Neural crest cell (in vitro differentiated cells): ENCODE data around the gene NR3C2. TPM values are rescaled to one million over a fixed set of nuclear protein-coding genes. Genes with fewer than 3 reads are reported as not detected.

Experiments used
- DNase-seq: peaks from one replicate; pipeline ENCODE4 v3.0.0; 2021; ENCODE audit warnings: low read depth, mixed read lengths, low spot score
- H3K27ac Mint-ChIP-seq: one replicate; pipeline ENCODE4 v1.8.0; 2021; ENCODE audit warnings: mild to moderate bottlenecking, mixed read lengths; ENCODE audit not compliant: unreplicated experiment
- H3K27me3 Mint-ChIP-seq: 2 replicates; pipeline ENCODE4 v1.8.0; 2021; ENCODE audit warnings: low read depth, mild to moderate bottlenecking, mixed read lengths
- H3K36me3 Mint-ChIP-seq: 2 replicates; pipeline ENCODE4 v1.8.0; 2021; ENCODE audit warnings: low read depth, mild to moderate bottlenecking, mixed read lengths
- H3K4me1 Mint-ChIP-seq: 2 replicates; pipeline ENCODE4 v1.8.0; 2021; ENCODE audit warnings: mixed read lengths
- H3K4me3 Mint-ChIP-seq: one replicate; pipeline ENCODE4 v1.8.0; 2021; ENCODE audit warnings: mild to moderate bottlenecking, mixed read lengths
- H3K9me3 Mint-ChIP-seq: 2 replicates; pipeline ENCODE4 v1.8.0; 2021; ENCODE audit warnings: mixed read lengths
- CTCF ChIP-seq: fragments of 200-600 bp; sonication (generic); conservative IDR thresholded peaks from 2 replicates; pipeline ENCODE4 v1.5.0; 2021; ENCODE audit warnings: antibody characterized with exemption, mild to moderate bottlenecking
- total RNA-seq: library from RNA; stranded (reverse); gene quantifications from 2 replicates; pipeline ENCODE4 v1.2.1, GENCODE V29; 2021

The NR3C2 gene
- total RNA-seq, 1 donor from 2014 or later, result 0.21 TPM

- Mint-ChIP-seq H3K27ac (no peak overlapping the region), H3K4me3 (no peak overlapping the region), H3K27me3 (no peaks in the 10 kb centered on the region), H3K36me3 (peaks cover 6% of the 10 kb centered on the region), H3K9me3 (peaks cover 9% of the 10 kb centered on the region), H3K4me1 (no peaks in the 10 kb centered on the region)
- no peak for DNase-seq
- TF ChIP-seq CTCF, result no peak
Observed at GRCh38 chr4:148300877-148301276, 141.3 kb downstream of the NR3C2 start.

- DNase-seq, result no peak
- no peak for TF ChIP-seq CTCF
- Mint-ChIP-seq H3K27me3 (no peaks in the 10 kb centered on the region), H3K9me3 (peaks cover 9% of the 10 kb centered on the region), H3K27ac (no peak overlapping the region), H3K4me3 (no peak overlapping the region), H3K4me1 (no peaks in the 10 kb centered on the region), H3K36me3 (peaks cover 6% of the 10 kb centered on the region)
Observed at GRCh38 chr4:148299337-148299736, 142.9 kb downstream of the NR3C2 start.

- no peak for TF ChIP-seq CTCF
- Mint-ChIP-seq H3K9me3 (peaks cover 6% of the 10 kb centered on the region), H3K27me3 (no peaks in the 10 kb centered on the region), H3K4me3 (no peak overlapping the region), H3K36me3 (peaks cover 2% of the 10 kb centered on the region), H3K27ac (no peak overlapping the region), H3K4me1 (no peaks in the 10 kb centered on the region)
- no peak for DNase-seq
Observed at GRCh38 chr4:148296498-148296897, 145.7 kb downstream of the NR3C2 start.

- Mint-ChIP-seq H3K4me1 (no peaks in the 10 kb centered on the region), H3K36me3 (peaks cover 2% of the 10 kb centered on the region), H3K4me3 (no peak overlapping the region), H3K9me3 (peaks cover 6% of the 10 kb centered on the region), H3K27ac (no peak overlapping the region), H3K27me3 (no peaks in the 10 kb centered on the region)
- TF ChIP-seq CTCF, result no peak
- DNase-seq, result no peak
Observed at GRCh38 chr4:148295642-148296041, 146.6 kb downstream of the NR3C2 start.

GRCh38 chr4:148293571-148293970 is 148.6 kb downstream of the NR3C2 start:
- H3K27ac Mint-ChIP-seq, result no peak overlapping the region
- H3K4me1 Mint-ChIP-seq, result peaks cover 4% of the 10 kb centered on the region
- peaks cover 2% of the 10 kb centered on the region for H3K36me3 Mint-ChIP-seq
- H3K4me3 Mint-ChIP-seq, result no peak overlapping the region
- DNase-seq, result no peak
- no peaks in the 10 kb centered on the region for H3K27me3 Mint-ChIP-seq
- no peak for TF ChIP-seq CTCF
- peaks cover 6% of the 10 kb centered on the region for H3K9me3 Mint-ChIP-seq

GRCh38 chr4:148292686-148293085 is 149.5 kb downstream of the NR3C2 start:
- H3K4me3 Mint-ChIP-seq, result no peak overlapping the region
- H3K4me1 Mint-ChIP-seq, result peaks cover 4% of the 10 kb centered on the region
- H3K36me3 Mint-ChIP-seq, result no peaks in the 10 kb centered on the region
- no peak for DNase-seq
- TF ChIP-seq CTCF, result no peak
- H3K9me3 Mint-ChIP-seq, result no peaks in the 10 kb centered on the region
- H3K27me3 Mint-ChIP-seq, result no peaks in the 10 kb centered on the region
- H3K27ac Mint-ChIP-seq, result no peak overlapping the region
